ENCODE data around the gene OR51B2.

- TF ChIP-seq CTCF (conservative IDR thresholded peaks at IDR 0.05; ENCODE audit: low read length) (no peak), EZH2phosphoT487 (IDR thresholded peaks at IDR 0.05; ENCODE audit: borderline replicate concordance, low read depth, low read length) (no peak)
Measured at GRCh38 chr11:5310423-5310822, 13.7 kb downstream of the OR51B2 start.

All from OCI-LY7 (cell line).